NCI-H345 (cell line): ENCODE measurements around the gene PISD.
A peak's percentile ranks its signal among the peaks of the same experiment; 100 is the strongest.
"Not testable (repeated sequence)": the region's sequence is repeated elsewhere in the genome, so short reads cannot be mapped to it uniquely, and the experiment has no call there.

Experiments used
- DNase-seq: peaks from one replicate; lab custom pipeline; 2025; lab: John Stamatoyannopoulos, UW

Gene PISD

DNA sequence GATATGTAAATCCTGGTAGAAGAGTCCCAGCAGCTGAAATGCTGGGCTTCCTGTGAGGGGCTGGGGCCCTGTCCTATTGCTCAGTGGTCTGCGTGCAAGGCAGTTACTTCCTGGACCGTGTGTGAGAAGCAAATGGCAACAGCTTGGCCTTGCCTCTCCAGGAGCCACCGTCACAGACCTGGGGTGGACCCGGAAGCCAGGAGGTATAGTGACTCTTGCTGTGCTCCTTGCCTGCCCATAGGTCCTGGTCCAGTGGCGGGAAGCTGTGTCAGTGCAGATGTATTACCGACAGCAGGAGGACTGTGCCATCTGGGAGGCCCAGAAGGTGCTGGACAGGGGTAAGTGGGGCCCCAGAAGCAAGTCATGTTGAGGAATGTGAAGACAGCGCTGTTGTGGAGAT is 54.3 kb downstream of the PISD start:
- DNase-seq: no peak

DNA sequence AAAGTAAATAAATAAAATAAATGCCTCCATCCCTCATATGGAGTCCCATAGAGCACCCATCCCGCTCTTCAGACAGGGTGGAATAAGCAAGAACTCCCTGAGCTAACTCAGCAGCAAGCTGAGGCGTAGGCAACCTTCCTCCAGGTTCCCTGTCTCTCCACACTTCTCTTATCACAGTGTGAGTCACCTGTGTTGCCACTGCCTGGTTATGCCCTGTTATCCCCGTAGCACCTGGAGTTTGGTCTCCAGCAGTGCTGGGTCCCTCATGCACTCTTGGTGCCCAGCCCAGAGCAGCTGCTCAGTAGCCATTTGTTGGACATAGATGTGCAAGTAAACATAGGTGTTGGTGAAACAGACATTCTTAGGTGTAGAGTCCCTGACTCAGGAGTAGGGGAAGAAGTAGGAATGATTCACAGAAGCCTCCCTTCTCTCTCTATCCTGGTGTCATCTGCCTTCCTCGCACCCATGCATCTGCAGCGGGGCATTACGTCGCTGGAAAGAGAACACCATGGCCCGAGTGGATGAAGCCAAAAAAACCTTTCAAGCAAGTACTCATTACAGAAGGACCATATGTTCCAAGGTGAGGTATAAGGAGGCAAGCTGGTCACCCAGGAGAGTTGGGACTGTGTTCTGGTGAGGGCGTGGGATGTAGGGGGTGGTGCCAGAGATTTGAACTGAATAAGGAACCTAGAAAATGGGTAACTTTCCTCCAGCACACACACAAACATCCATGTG is 56.0 kb downstream of the PISD start:
- DNase-seq: no peak

DNA sequence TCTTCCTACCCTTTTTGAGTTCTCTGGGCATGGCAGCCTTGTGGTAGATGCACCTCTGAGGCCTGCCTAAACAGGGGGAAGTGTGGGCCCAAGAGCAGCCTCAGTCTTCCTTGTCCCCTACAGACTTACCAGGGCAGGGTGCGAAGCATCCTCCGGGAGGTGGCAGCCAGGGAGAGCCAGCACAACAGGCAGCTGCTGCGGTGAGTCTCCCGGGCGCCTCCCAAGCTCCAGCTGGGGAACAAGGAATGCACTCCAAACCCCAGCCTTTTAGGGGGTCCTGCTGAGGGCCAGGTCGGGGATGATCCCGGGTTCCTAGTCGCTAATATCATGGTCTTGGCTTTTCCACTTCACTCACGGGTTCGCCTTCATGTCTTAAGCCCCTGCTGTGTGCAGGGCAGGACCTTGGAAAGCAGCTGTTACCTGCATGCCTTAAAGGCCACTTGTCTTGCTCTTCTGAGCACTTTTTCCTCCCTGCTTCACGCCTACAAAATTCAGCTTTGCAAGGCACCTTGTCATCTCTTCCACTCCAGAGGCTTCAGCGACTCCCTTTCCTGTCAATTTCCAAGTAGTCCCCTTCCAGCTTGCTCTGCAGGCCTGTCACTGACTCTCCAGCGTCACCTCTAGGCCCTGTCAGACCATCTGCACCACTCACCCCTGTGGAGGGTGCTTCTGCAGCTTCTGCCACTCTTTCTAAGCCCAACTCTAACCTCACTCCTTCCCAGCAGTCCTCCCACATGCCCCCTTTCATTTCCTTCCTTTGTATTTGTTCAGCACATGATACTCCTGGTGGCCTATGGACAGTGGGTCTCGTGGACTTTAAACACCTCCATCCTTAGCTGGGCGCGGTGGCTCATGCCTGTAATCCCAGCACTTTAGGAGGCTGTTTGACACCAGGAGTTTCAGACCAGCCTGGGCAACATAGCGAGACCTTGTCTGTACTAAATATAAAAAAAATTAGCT is 57.0 kb downstream of the PISD start:
- no peak for DNase-seq

DNA sequence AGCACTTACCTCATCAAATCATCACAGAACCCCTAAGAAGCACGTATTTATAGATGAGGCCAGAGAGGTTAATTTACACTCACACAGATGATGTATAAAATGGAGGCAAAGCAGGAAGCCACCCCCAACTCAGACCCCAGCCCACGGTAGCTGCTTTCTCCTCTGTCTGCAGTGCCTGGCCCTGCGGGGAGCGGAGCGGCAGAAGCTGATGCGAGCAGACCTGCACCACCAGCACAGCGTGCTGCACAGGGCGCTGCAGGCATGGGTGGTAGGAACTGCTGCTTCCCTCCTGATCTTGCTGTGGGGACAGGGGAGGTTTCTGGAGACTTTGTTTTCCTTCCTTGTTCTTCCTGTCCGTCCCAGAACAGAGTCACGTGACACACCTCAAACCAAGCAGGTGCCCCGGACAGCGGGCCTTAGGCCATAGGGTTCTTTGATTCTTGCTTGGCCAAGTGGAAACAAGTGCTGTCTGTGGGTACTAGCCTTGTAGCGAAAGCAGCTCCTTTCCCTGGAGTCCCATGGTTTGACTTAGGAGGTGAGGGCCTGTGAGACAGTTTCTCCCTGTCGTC is 57.8 kb downstream of the PISD start:
- DNase-seq: no peak

DNA sequence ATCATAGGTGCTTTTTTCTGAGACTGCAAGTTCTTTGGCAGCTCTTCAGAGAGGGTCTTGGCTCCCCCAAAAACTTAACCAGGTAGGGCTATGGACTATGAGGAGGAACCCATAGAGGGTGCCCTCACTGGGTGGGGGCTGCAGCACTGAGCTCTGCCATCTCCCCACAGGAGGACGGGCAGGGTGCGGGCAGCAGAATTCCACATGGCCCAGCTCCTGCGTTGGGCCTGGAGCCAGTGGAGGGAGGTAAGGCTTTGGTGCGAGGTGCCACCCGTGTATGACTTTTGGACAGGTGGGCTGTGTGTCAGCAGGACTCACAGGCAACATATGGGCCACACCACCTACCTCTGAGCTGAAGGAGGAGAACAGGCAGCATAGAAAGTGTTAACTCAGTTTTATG is 58.4 kb downstream of the PISD start:
- no peak for DNase-seq

DNA sequence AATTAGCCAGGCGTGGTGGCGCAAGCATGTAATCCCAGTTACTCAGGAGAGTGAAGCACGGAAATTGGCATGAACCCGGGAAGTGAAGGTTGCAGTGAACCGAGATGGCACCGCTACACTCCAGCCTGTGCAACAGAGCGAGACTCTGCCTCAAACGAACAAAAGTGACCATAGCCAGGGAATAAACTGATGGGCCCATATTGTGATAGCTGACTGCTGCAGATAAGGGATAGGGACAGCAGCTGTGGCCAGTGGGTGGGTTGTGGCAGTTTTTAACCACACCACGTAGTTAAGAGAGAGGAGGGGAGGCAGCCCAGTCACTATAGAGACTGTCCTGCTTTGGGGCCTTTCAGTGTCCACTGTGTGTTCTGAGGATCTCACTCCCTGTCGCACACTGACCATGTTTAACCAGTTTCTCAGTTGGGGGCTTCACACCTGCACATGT is 58.9 kb downstream of the PISD start:
- no peak for DNase-seq

DNA sequence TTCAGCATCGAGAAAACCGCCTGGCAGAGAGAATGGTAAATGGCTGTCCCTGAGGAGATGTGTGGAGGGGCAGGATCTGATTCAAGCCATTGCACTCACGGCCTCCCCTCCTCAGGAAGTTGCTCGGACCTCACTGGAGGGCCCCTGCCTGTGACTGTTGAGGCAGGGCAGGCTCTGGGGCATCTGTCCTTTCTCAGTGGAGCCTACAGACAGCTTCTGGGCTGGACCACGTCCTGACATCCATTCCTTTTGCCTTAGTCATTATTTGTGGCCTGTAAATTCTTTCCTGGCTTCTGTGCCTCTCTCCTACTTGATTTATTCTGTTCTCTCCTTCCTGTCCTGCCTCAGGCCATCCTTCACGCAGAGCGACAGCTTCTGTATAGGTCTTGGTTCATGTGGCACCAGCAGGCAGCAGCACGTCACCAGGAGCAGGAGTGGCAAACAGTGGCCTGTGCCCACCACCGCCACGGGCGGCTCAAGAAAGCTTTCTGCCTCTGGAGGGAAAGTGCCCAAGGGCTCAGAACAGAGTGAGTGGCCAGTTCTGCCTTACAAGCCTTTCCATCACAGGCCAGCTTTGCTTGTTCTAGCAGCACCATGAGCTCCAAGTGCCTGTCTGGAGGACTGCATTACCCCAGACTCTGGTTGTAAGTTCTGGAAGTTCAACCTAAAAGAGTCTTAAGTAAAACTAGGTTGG is 59.6 kb downstream of the PISD start:
- DNase-seq: no peak

DNA sequence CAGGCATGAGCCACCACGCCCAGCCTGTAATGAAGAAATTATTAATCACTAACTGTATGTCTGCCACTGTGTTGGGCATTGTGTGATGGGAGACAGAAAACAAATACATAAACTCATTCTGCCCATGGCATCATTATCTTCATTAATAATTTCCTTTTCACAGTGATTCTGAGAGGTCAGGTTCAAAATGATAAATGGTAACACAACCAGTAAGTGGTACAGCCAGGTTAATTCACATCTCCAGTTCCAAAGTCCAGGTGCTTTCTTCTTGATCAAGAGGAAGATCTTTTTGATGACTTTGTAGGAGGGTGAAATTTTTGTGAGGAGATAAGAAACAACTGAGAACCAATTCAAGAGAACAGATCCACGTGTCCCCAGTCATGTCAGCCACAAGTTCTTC is 66.7 kb downstream of the PISD start:
- DNase-seq: no peak

DNA sequence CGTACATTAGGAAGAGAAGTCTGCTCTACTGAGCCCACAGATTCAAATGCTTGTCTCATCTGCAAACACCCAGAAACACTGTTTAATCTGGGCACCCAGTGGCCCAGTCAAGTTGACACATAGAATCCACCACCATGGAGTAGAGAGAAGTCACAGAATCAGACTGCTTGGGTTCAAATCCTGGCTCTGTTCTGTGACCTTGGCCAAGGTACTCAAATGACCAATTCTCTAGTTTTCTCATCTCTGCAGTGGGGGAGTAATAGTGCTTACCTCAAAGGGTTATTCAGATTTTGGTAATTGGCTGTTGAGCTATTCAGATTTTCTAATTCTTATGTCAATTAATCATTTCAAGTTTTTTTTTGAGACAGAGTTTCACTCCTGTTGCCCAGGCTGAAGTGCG is 71.9 kb downstream of the PISD start:
- not testable (repeated sequence) for DNase-seq

DNA sequence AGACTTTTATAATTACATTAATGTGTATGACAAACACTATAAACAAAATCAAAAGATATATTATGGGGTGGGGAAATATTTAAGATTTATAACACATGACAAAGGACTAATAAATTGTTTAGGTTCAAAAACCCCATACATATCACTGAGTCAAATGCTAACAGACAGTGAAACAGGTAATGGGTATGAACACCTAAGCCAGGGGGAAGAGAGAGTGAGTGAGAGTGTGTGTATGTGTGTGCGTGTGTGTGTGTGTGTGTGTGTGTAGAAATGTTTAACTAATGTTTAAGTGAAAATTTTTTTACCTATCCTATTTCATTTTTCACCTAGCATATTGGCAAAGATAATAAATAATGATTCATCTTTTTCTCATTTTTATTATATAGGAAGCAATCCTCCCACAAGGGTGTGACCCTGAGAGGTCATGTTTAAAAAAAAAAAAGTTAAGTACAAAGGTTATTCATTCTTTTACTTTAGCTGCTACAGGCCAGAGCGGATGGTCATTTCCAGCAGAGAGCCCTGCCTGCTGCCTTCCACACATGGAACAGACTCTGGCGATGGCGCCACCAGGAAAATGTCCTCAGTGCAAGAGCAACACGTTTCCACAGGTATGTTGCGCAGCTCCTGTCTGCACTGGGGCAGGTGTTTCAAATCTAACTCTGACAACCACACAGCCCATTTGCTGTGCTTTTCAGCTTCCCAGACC is 72.9 kb downstream of the PISD start:
- DNase-seq: no peak

DNA sequence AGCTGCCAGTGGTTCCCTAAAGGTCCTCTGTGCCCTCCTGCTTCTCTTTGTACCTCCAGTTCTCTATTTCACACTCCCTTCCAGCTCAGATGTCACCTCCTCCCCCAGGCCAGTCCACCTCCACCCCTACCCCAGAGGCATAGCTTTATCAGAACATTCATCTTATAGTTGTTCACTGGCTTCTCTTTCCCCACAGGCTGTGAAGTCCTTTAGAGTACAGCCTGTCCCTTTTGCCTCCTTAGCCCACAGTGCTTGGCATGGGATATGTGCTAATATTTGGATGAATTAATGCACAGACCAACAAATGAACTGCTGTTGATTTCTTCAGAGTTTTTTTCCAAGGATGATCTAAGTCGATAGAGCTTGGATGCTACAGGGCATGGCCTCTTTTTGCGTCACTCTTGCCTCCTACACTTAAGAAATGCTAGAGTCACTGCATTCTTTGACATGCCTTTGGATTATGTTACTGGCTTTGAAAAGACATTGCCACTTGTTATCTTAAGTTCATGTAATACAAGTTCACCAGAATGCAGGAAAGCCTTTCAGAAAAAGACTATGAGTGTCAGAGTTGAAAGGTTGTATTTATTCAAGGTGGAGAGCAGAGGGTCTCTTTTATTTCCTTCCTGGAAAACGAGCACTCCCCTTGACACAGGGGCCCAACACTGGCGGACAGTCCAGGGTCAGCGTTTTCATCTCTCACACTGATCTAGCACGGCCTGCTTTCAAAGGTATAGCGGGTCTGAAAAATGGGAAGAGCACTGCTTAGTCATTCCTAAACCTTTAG is 75.7 kb downstream of the PISD start:
- DNase-seq: no peak

DNA sequence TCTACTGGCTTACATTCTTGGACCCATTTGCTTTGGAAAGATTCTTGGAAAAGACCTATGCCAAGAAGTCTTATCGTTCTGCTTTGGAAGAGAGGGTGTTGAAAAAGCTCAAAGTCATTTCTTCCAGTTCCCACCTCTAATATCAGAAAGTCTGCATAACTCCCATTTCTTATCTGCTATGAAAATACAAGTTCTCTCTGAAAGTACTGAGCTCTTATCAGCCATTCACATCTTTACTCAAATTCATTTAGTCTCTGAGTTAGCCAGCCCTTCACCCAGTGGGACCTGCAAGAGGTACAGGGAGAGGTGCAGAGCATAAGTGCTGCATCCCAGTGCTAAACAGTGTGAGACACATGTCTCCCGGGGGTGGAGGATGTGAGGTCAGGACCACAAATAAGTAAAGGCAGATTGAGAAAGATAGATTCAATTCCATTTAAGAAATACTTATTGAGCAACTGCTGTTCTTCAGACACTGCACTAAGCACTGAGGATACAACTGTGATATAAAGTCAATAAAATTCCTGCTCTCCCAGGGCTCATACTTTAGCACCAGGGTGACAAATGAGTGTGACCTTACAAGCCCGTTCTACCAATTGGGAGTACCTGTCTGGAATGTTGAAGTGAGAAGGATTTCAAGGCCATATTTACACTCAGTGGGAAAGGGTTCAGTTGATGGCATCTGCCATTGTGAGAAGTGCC is 76.7 kb downstream of the PISD start:
- no peak for DNase-seq

DNA sequence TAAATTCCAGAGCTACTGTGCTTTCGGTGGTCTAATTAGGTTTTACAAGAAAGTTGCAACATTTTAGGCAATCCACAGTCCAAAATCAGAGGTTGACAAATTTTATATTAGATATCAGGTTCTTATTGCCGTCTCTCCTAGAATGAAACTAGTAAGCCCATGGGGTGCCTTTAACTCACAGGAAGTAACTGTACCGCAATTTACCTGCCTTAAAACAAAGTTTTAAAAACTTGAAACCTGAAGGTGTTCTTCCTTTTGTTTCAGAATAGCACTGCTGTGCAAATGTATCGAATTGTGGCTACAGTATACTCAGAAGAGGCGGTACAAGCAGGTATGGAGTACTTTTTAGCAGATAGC is 77.2 kb downstream of the PISD start:
- no peak for DNase-seq

DNA sequence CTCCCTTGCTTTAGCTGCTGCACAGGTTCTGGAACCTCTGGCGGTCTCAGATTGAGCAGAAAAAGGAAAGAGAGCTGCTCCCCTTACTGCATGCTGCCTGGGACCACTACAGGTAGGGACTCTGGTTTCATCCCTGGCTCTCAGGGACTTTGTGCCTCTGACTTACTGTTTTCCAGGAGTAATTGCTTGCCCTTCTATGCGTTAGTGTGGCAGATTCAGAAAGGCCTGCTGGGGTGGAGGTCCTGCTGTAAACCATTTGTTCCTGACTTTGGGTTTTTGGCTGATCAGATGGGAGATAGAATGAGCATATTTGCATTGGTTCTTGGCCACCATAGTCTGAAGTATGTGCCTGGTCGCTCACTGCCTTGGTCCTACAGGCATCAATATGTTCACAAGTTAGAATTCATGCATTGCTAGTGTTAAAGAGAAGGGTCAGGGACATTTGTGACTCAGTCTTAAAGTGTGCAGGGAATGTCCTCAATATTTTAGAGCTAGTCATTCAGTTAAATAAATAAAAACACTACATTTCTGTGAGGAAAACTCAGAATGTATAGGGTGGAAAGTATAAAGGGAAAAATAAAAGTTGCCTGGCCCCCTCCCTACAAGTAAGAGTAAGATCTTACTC is 78.0 kb downstream of the PISD start:
- no peak for DNase-seq

DNA sequence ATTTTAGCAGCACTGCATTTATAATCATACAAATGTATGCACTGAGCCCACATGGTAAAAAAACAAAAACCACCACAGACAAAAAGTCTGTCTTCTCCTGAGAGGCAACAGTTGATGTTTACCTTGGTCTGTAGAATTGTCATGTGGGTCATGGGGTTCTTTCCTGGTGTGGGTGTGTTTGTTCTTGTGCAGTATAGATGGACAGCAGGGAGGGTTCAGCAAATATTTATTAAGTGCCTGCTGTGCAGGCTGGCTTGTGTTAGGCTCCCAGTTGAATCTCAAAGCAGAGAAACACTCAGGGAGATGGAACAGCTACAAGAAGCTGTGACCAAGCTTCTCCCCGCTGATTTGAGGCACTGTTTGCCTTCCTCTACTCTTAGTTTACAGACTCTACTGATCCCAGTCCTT is 82.2 kb downstream of the PISD start:
- peak; percentile 68 for DNase-seq

DNA sequence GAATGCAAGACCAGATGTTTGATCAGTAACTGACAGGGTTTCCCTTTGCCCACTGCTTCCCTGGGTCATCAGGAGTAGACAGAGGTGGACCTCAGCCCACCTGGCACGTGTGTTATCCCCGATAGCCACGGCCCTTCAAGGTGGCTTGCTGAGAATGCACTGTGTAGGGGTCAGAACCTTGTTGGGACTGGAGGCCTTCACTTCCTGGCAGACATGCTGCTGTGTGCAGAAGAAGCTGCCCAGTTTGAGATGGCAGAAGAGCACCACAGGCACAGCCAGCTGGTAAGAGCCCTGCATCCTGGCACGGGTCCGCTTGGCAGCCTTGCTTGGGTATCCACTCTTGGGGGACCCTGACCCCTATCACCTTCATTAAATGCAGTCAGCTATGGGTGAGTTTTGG is 83.8 kb downstream of the PISD start:
- DNase-seq: no peak

DNA sequence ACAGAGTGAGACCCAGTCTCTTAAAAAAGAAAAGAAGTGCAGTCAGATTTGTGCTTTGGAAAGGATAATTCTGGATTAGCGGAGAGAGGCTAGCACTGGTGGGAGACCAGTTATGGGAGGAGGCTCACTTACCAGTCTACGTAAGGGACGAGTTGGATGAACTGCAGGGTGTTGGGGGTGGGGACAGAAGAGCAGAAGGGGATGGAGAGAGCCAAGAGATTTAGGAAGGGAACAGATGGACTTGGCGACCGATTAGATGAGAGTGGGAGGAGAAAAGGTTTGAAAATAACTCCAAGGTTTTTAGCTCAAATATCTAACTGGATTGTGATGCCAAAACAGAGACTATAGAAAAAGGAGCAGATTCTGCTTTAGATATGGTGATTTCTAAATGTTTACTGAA is 84.3 kb downstream of the PISD start:
- DNase-seq: no peak

DNA sequence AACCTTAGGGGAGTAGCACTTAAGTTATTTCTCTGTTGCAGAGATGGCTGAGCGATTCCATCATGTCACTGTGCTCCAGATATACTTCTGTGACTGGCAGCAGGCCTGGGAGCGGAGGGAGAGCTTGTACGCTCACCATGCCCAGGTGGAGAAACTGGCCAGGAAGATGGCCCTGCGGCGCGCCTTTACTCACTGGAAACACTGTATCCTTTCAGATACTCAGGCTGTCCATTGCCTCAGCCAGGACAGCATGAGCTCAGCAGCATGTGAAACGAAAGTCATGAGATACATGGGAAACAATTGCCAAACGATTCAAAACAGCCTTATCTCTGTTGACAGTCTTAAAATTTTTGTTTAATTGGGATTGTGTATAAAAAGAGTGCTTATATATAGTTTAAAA is 86.8 kb downstream of the PISD start:
- no peak for DNase-seq

DNA sequence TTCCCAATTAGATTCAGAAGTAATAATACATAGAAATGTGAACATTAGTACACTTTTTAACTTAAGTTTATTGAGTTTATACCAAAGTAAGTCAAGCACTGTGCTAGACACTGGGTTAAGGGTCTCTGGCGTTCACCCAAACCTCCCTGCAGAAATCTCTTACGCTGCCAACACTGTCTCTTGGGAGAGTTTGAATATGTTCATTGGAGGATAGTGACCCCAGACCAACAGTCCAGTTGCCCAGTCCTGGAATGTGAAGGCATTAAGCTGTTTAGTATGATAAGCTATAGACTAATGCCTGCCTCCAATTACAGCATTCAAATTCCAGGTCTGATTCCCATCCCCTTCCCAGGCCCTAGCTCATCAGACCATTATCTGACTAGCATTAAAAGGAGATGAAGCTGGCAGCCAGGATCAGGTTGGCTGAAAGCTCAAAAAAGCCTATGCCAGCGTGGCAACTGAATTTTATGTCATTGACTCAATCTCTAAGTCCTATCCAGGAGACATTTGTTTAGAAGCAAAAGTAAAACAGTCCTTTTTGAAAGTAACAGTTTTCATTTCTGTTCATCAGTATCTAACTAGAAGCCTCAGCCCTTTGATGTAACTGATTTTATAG is 87.9 kb downstream of the PISD start:
- no peak for DNase-seq
